Measurements from ENCODE around the gene SNX13.
"Not testable (repeated sequence)": the region's sequence is repeated elsewhere in the genome, so short reads cannot be mapped to it uniquely, and the experiment has no call there.

SNX13 gene

GRCh38 chr7:17844022-17844421, 96.3 kb downstream of the SNX13 start:
- DNase-seq = no peak

GRCh38 chr7:17843041-17843440, 97.3 kb downstream of the SNX13 start:
- DNase-seq = no peak

GRCh38 chr7:17832820-17833355, 107.4 kb downstream of the SNX13 start:
- DNase-seq = no peak

- DNase-seq = no peak
Measured at GRCh38 chr7:17832242-17832641, 108.1 kb downstream of the SNX13 start.

GRCh38 chr7:17830206-17830605, 110.1 kb downstream of the SNX13 start:
- DNase-seq = no peak

- DNase-seq = no peak
Measured at GRCh38 chr7:17829001-17829400, 111.3 kb downstream of the SNX13 start.

- no peak for DNase-seq
Measured at GRCh38 chr7:17822547-17823173, 117.6 kb downstream of the SNX13 start.

GRCh38 chr7:17816903-17817302, 123.4 kb downstream of the SNX13 start:
- no peak for DNase-seq

- DNase-seq = no peak
Measured at GRCh38 chr7:17815318-17815717, 125.0 kb downstream of the SNX13 start.

GRCh38 chr7:17814058-17814457, 126.2 kb downstream of the SNX13 start:
- no peak for DNase-seq

- not testable (repeated sequence) for DNase-seq
Measured at GRCh38 chr7:17809215-17809614, 131.1 kb downstream of the SNX13 start.

- DNase-seq = no peak
Measured at GRCh38 chr7:17807242-17807641, 133.1 kb downstream of the SNX13 start.

- DNase-seq = no peak
Measured at GRCh38 chr7:17806631-17807030, 133.7 kb downstream of the SNX13 start.

GRCh38 chr7:17802056-17802455, 138.2 kb downstream of the SNX13 start:
- no peak for DNase-seq

- no peak for DNase-seq
Measured at GRCh38 chr7:17792075-17792936, 148.0 kb downstream of the SNX13 start.

GRCh38 chr7:17787257-17787656, 153.0 kb downstream of the SNX13 start:
- DNase-seq = no peak

- no peak for DNase-seq
Measured at GRCh38 chr7:17786314-17786852, 153.9 kb downstream of the SNX13 start.

- no peak for DNase-seq
Measured at GRCh38 chr7:17782216-17782549, 158.1 kb downstream of the SNX13 start.

GRCh38 chr7:17781491-17782215, 158.6 kb downstream of the SNX13 start:
- DNase-seq = no peak

- DNase-seq = no peak
Measured at GRCh38 chr7:17779381-17779780, 160.9 kb downstream of the SNX13 start.

- DNase-seq = no peak
Measured at GRCh38 chr7:17774716-17775288, 165.5 kb downstream of the SNX13 start.

GRCh38 chr7:17774248-17774647, 166.0 kb downstream of the SNX13 start:
- DNase-seq = no peak

- no peak for DNase-seq
Measured at GRCh38 chr7:17773289-17773626, 167.0 kb downstream of the SNX13 start.

All from COR-L47 (cell line).